ENCODE measurements around the gene FBXL16. TPM values are rescaled to one million over a fixed set of nuclear protein-coding genes. Genes with fewer than 3 reads are reported as not detected.
A peak's percentile ranks its signal among the peaks of the same experiment; 100 is the strongest.

FBXL16 gene
- total and polyA plus RNA-seq, 2 experiments from 2014 or later, result 8.9 to 12.6 TPM

- peak within 1 kb of the TSS; percentile 81 for H2AFZ ChIP-seq
- H3K79me2 ChIP-seq (replicated peaks; ENCODE audit: insufficient read depth), result no peaks in the 10 kb centered on the region
- TF ChIP-seq JUNB (IDR thresholded peaks at IDR 0.05; ENCODE audit: unreplicated experiment) (no peak), POLR2AphosphoS5 (IDR thresholded peaks at IDR 0.05; ENCODE audit: low read depth) (peak; percentile 81), REST (IDR thresholded peaks at IDR 0.05; ENCODE audit: unreplicated experiment) (no peak), ZNF331 (CRISPR knock-in tag; IDR thresholded peaks at IDR 0.05; ENCODE audit: low read depth) (no peak), ETS1 (IDR thresholded peaks at IDR 0.05) (peak; percentile 98), EZH2 (IDR thresholded peaks at IDR 0.05; ENCODE audit: low read depth, unreplicated experiment) (no peak), EZH2phosphoT487 (IDR thresholded peaks at IDR 0.05; ENCODE audit: unreplicated experiment) (no peak), CTCF (conservative IDR thresholded peaks at IDR 0.05; ENCODE audit: low read depth in 2 of 2) (peak; percentile 59 to 82), CREB1 (CRISPR knock-in tag; IDR thresholded peaks at IDR 0.05; ENCODE audit: low read depth) (peak; percentile 95), ZNF114 (CRISPR knock-in tag; IDR thresholded peaks at IDR 0.05) (no peak), STAT1 (IDR thresholded peaks at IDR 0.05; ENCODE audit: unreplicated experiment) (no peak), NANOG (IDR thresholded peaks at IDR 0.05; ENCODE audit: borderline replicate concordance) (no peak), ZNF462 (CRISPR knock-in tag; IDR thresholded peaks at IDR 0.05) (no peak)
- Mint-ChIP-seq H3K36me3 (ENCODE audit: low read depth) (peaks cover 15% of the 10 kb centered on the region), H3K4me1 (peaks cover 13% of the 10 kb centered on the region), H3K27ac (peak within 1 kb of the TSS; percentile 94; the same call in 1 of the 2 replicates), H3K9me3 (no peaks in the 10 kb centered on the region), H3K4me3 (peak within 1 kb of the TSS; percentile 82), H3K27me3 (ENCODE audit: insufficient read depth, low read depth, poor library complexity) (peaks cover 17% of the 10 kb centered on the region)
- H3K27me3 ChIP-seq (ENCODE audit: insufficient read depth), result no peaks in the 10 kb centered on the region
- peak within 1 kb of the TSS; percentile 84; the same call in 1 of the 2 replicates for H3K27ac ChIP-seq (ENCODE audit: low read depth)
- H4K20me1 ChIP-seq (replicated peaks; ENCODE audit: insufficient read depth), result no peaks in the 10 kb centered on the region
- DNase-seq (ENCODE audit: low spot score) (peak; percentile 96), ATAC-seq (peak; percentile 78)
- H3K4me3 ChIP-seq, result peak within 1 kb of the TSS; percentile 96
- no peaks in the 10 kb centered on the region; the same call in 1 of the 2 replicates for H3K4me1 ChIP-seq (ENCODE audit: insufficient read depth)
- peak within 1 kb of the TSS; percentile 95 for H3K4me2 ChIP-seq
- H3K9me2 ChIP-seq (ENCODE audit: insufficient read depth), result no peaks in the 10 kb centered on the region
- H3F3A ChIP-seq (replicated peaks; ENCODE audit: low read depth), result 0 out of 2 replicates have a peak, but pooled peaks cover 6% of the 10 kb centered on the region
- no peaks in the 10 kb centered on the region for H3K36me3 ChIP-seq (ENCODE audit: insufficient read depth)
These were observed 35.3 kb upstream of the FBXL16 start, which contains the start of gene CIAO3 for GRCh38 chr16:740764-741505. Gene CIAO3 (minus strand): TSS chr16:740997. CDS start chr16:740985, 12 bp downstream.

All from GM23338 (cell line).